Measurements from ENCODE around the gene TGM2. TPM values are rescaled to one million over a fixed set of nuclear protein-coding genes. Genes with fewer than 3 reads are reported as not detected.

The TGM2 gene
- total and polyA plus RNA-seq, 9 of the 15 experiments (the other 6 are each of a cell fraction or from before 2014, with no cell fraction given), result 5.5 to 78.5 (median 37.6) TPM

DNA sequence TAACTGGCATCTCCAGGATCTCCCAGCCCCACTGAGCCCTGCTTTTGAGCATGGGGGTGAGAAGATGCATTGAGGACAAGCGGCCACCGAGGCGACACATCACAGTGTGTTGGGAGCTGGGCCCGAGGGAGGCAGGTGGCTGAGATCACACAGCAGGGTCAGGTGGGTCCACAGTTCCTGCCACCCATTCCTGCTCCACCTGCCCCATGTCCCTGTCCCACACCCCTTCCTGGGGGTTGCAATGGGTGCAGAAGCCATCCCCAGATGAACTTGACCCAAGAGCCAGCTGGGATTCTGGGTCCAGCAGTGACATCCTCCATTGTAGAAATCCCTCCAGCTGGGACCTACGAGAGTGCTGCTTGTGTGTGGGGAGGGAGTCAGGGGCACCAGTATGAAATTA is 1.0 kb downstream of the TGM2 start:
- Histone ChIP-seq H3K4me1 (replicated peaks in 1 of 2; ENCODE audit: control insufficient read depth in 2 of 2, insufficient read depth in 2 of 2, low read length in 2 of 2) (peaks cover 55 to 56% of the 10 kb centered on the region in 2 experiments; a peak in 4 of 5 replicates), H3K27ac (ENCODE audit: extremely low read depth, low read depth, low read length) (no peak overlapping the region; the same call in 2 of the 3 replicates), H3K9ac (ENCODE audit: insufficient read depth in 1 of 2, low read depth in 2 of 2, low read length in 2 of 2) (peak overlapping the region; percentile 67 to 89; a peak in 3 of 4 replicates), H4K20me1 (replicated peaks; ENCODE audit: control insufficient read depth, insufficient read depth, low read length) (0 out of 2 replicates have a peak, but pooled peaks cover 5% of the 10 kb centered on the region), H3K9me3 (replicated peaks; ENCODE audit: control insufficient read depth, insufficient read depth, low read depth, low read length) (no peaks in the 10 kb centered on the region), H3K9me1 (ENCODE audit: control insufficient read depth, insufficient read depth, low read length) (no peaks in the 10 kb centered on the region), H2AFZ (ENCODE audit: low read depth, low read length) (peak overlapping the region; percentile 82; the same call in 1 of the 2 replicates), H3K36me3 (ENCODE audit: control insufficient read depth, insufficient read depth, low read length) (peaks cover 20% of the 10 kb centered on the region), H3K4me3 (peak overlapping the region; percentile 54), H3K27me3 (ENCODE audit: control insufficient read depth in 2 of 2, insufficient read depth in 2 of 2, low read length in 2 of 2) (no peaks in the 10 kb centered on the region), H3K4me2 (ENCODE audit: insufficient read depth, low read length) (peak overlapping the region; percentile 99), H3K79me2 (ENCODE audit: control insufficient read depth, insufficient read depth, low read length) (peaks cover 42% of the 10 kb centered on the region)
- no TSS peak for BruUV-seq (replicated peaks)
- ATAC-seq, result no peak
- ChIA-PET CTCF (ENCODE audit: low intra/inter-chr PET ratio) (interaction anchor here (3.4 kb wide), 1 partner anchor 106 kb away, joined by 30 read pairs; no protein-coding TSS in a partner anchor), POLR2A (interaction anchor here (0.6 to 1.8 kb wide), 8 partner anchors 9 to 89 kb away, joined by 3 to 6 read pairs (median 4); no protein-coding TSS in a partner anchor)
- TF ChIP-seq CHD1 (IDR thresholded peaks at IDR 0.05; ENCODE audit: low read length), result peak; percentile 3
- TF ChIP-seq MCM2 (IDR thresholded peaks at IDR 0.05; ENCODE audit: low read depth), result no peak
- peak; percentile 65 for FAIRE-seq
- no peak for DNase-seq (ENCODE audit: extremely low read depth in 1 of 4, low spot score in 3 of 4)
- in situ Hi-C loops (cut with MboI) (loop anchor here (10.0 kb wide), 1 partner anchor 89 kb away; no protein-coding TSS in a partner anchor), intact Hi-C loops (cut with micrococcal nuclease) (loop anchor here (2.0 kb wide), 1 partner anchor 57 kb away; no protein-coding TSS in a partner anchor)
- 56% methylated on average over 5 of the region's 5 CpGs for WGBS (ENCODE audit: insufficient coverage, low coverage, missing lambda C conversion rate)
